Peyer's patch (tissue), 4 donors: ENCODE measurements around the gene PAX6.

Experiments used
- CTCF ChIP-seq, 6 experiments: fragments of 450-650 bp in 4 of 6; fragments of 200-600 bp in 2 of 6; sonication (generic) in 1 of 6; IDR thresholded peaks; one replicate each; pipeline ENCODE4 v1.5.1; 2017 to 2019; ENCODE audit warnings: antibody characterized with exemption in 6 of 6, mild to moderate bottlenecking in 3 of 6, moderate library complexity in 1 of 6
- POLR2A ChIP-seq, 2 donors: fragments of 450-650 bp; IDR thresholded peaks; one replicate each; pipeline ENCODE4 v1.5.1; 2017; ENCODE audit warnings: antibody characterized with exemption in 2 of 2, mild to moderate bottlenecking in 2 of 2, moderate library complexity in 2 of 2

- TF ChIP-seq CTCF (IDR thresholded peaks at IDR 0.05) (no peak), POLR2A (IDR thresholded peaks at IDR 0.05) (no peak)
Measured at GRCh38 chr11:31821235-31821764, 10.2 kb upstream of the PAX6 start.
